Thyroid gland (tissue), 4 donors: ENCODE data around the gene FGF11.

Source experiments
- CTCF ChIP-seq, 6 experiments: fragments of 200-600 bp in 3 of 6; fragments of 450-650 bp in 3 of 6; sonication (generic) in 3 of 6; IDR thresholded peaks; one replicate each; pipeline ENCODE4 v1.5.1; 2016 to 2019; ENCODE audit warnings: antibody characterized with exemption in 6 of 6, mild to moderate bottlenecking in 2 of 6, inconsistent platforms in 1 of 6, moderate library complexity in 1 of 6
- POLR2A ChIP-seq, 2 donors: fragments of 450-650 bp; IDR thresholded peaks; one replicate each; pipeline ENCODE4 v1.6.1; 2017; ENCODE audit warnings: antibody characterized with exemption in 2 of 2, mild to moderate bottlenecking in 2 of 2, moderate library complexity in 1 of 2

GRCh38 chr17:7393613-7394451 is 45.5 kb upstream of the FGF11 start:
- no peak for TF ChIP-seq CTCF (IDR thresholded peaks at IDR 0.05)
- no peak for TF ChIP-seq POLR2A (IDR thresholded peaks at IDR 0.05)
